Measurements from ENCODE around the gene HCST. TPM values are rescaled to one million over a fixed set of nuclear protein-coding genes. Genes with fewer than 3 reads are reported as not detected.
"Not testable (repeated sequence)": the region's sequence is repeated elsewhere in the genome, so short reads cannot be mapped to it uniquely, and the experiment has no call there.

HCST gene
- total RNA-seq, 3 donors from 2014 or later, result 4.6 to 8.2 (median 7.9) TPM

GRCh38 chr19:35888398-35888797 is 13.9 kb upstream of the HCST start:
- H3K9me3 ChIP-seq, result no peaks in the 10 kb centered on the region
- no peak for TF ChIP-seq CTCF (IDR thresholded peaks at IDR 0.05)
- no peak overlapping the region for H3K4me3 ChIP-seq
- no peaks in the 10 kb centered on the region for H3K36me3 ChIP-seq (ENCODE audit: low read depth)
- ATAC-seq (no peak), DNase-seq (no peak)
- H3K4me1 ChIP-seq (ENCODE audit: low read depth), result no peaks in the 10 kb centered on the region
- intact Hi-C loops (cut with DNase I, micrococcal nuclease), result loop anchor here in 1 of 2 donors (10.0 kb wide), 1 partner anchor 46 kb away; the partner anchor contains the start of gene LRFN3

- H3K4me3 ChIP-seq, result no peak overlapping the region
- ATAC-seq (no peak), DNase-seq (no peak)
- no peaks in the 10 kb centered on the region for H3K4me1 ChIP-seq (ENCODE audit: low read depth)
- no peaks in the 10 kb centered on the region for H3K36me3 ChIP-seq (ENCODE audit: low read depth)
- TF ChIP-seq CTCF (IDR thresholded peaks at IDR 0.05), result no peak
- intact Hi-C loops (cut with DNase I, micrococcal nuclease), result loop anchor here in 1 of 2 donors (10.0 kb wide), 1 partner anchor 45 kb away; the partner anchor contains the start of gene LRFN3
- no peaks in the 10 kb centered on the region for H3K9me3 ChIP-seq
Measured at GRCh38 chr19:35889370-35890112, 12.8 kb upstream of the HCST start.

GRCh38 chr19:35890113-35890650 is 12.1 kb upstream of the HCST start:
- no peak for TF ChIP-seq CTCF (IDR thresholded peaks at IDR 0.05)
- ATAC-seq (no peak), DNase-seq (no peak)
- Histone ChIP-seq H3K4me3 (no peak overlapping the region), H3K4me1 (ENCODE audit: low read depth) (no peaks in the 10 kb centered on the region), H3K36me3 (ENCODE audit: low read depth) (no peaks in the 10 kb centered on the region), H3K9me3 (no peaks in the 10 kb centered on the region)
- intact Hi-C loops (cut with DNase I, micrococcal nuclease), result no loop called here

- H3K36me3 ChIP-seq (ENCODE audit: low read depth); ATAC-seq; DNase-seq; intact Hi-C loops (cut with DNase I, micrococcal nuclease); H3K4me1 ChIP-seq (ENCODE audit: low read depth); H3K9me3 ChIP-seq; H3K4me3 ChIP-seq: not testable (repeated sequence)
Measured at GRCh38 chr19:35891819-35892218, 10.5 kb upstream of the HCST start.

- no peaks in the 10 kb centered on the region for H3K9me3 ChIP-seq
- TF ChIP-seq CTCF (IDR thresholded peaks at IDR 0.05), result no peak
- no peak overlapping the region for H3K4me3 ChIP-seq
- DNase-seq (no peak), ATAC-seq (no peak)
- no peaks in the 10 kb centered on the region for H3K36me3 ChIP-seq (ENCODE audit: low read depth)
- intact Hi-C loops (cut with DNase I, micrococcal nuclease), result no loop called here
- peaks cover 9% of the 10 kb centered on the region for H3K4me1 ChIP-seq (ENCODE audit: low read depth)
Measured at GRCh38 chr19:35894342-35894741, 8.0 kb upstream of the HCST start.

GRCh38 chr19:35895911-35896642 is 6.3 kb upstream of the HCST start:
- no peaks in the 10 kb centered on the region for H3K9me3 ChIP-seq
- no peak overlapping the region for H3K4me3 ChIP-seq
- no peaks in the 10 kb centered on the region for H3K36me3 ChIP-seq (ENCODE audit: low read depth)
- TF ChIP-seq CTCF (IDR thresholded peaks at IDR 0.05), result no peak
- no peak for ATAC-seq
- DNase-seq, result no peak
- intact Hi-C loops (cut with DNase I, micrococcal nuclease), result loop anchor here in 1 of 2 donors (5.0 kb wide), 1 partner anchor 36 kb away; no protein-coding TSS in a partner anchor
- peaks cover 9% of the 10 kb centered on the region for H3K4me1 ChIP-seq (ENCODE audit: low read depth)

Measured in mucosa of descending colon (tissue), 3 donors.